H9 (cell line): ENCODE data around the gene CHGA. TPM values are rescaled to one million over a fixed set of nuclear protein-coding genes. Genes with fewer than 3 reads are reported as not detected.

Experiments used
- DNase-seq: peaks from one replicate; pipeline ENCODE4 v3.0.0-alpha.2; 2017
- H2AFZ ChIP-seq: one replicate; pipeline ENCODE4 v1.6.1; 2013; ENCODE audit warnings: mild to moderate bottlenecking, low read length, control low read depth, moderate library complexity
- H2AK5ac ChIP-seq: 2 replicates; pipeline ENCODE4 v1.6.1; 2013; ENCODE audit warnings: low read length, control low read depth, mixed read lengths; ENCODE audit not compliant: insufficient read length
- H2BK120ac ChIP-seq: one replicate; pipeline ENCODE4 v1.6.1; 2013; ENCODE audit warnings: low read depth, mild to moderate bottlenecking, low read length, control low read depth, inconsistent platforms; ENCODE audit not compliant: poor library complexity, severe bottlenecking
- H2BK12ac ChIP-seq: 2 replicates; pipeline ENCODE4 v1.6.1; 2013; ENCODE audit warnings: low read length, control low read depth, mixed read lengths, low read depth; ENCODE audit not compliant: insufficient read length
- H2BK15ac ChIP-seq: 2 replicates; pipeline ENCODE4 v1.6.1; 2013; ENCODE audit warnings: low read depth, low read length, control low read depth
- H2BK20ac ChIP-seq: one replicate; pipeline ENCODE4 v1.6.1; 2013; ENCODE audit warnings: low read depth, mild to moderate bottlenecking, low read length, control low read depth, inconsistent platforms; ENCODE audit not compliant: poor library complexity, severe bottlenecking
- H2BK5ac ChIP-seq: 2 replicates; pipeline ENCODE4 v1.6.1; 2013; ENCODE audit warnings: low read length, control low read depth, mixed read lengths; ENCODE audit not compliant: insufficient read length
- H3K14ac ChIP-seq: 2 replicates; pipeline ENCODE4 v1.6.1; 2013; ENCODE audit warnings: low read length, control low read depth; ENCODE audit not compliant: insufficient read depth
- H3K18ac ChIP-seq: 2 replicates; pipeline ENCODE4 v1.6.1; 2013; ENCODE audit warnings: low read depth, mild to moderate bottlenecking, mixed read lengths, low read length, control low read depth; ENCODE audit not compliant: insufficient read length
- H3K23ac ChIP-seq: 2 replicates; pipeline ENCODE4 v1.6.1; 2013; ENCODE audit warnings: low read length, control low read depth, mixed read lengths, low read depth; ENCODE audit not compliant: insufficient read length
- H3K23me2 ChIP-seq: 2 replicates; pipeline ENCODE4 v1.6.1; 2013; ENCODE audit warnings: low read depth, mild to moderate bottlenecking, mixed read lengths, low read length, control low read depth; ENCODE audit not compliant: insufficient read length, poor library complexity, severe bottlenecking
- H3K27ac ChIP-seq: 2 replicates; pipeline ENCODE4 v1.5.1; 2013; ENCODE audit warnings: low read length, control low read depth, mixed read lengths, low read depth; ENCODE audit not compliant: insufficient read length
- H3K27me3 ChIP-seq: 2 replicates; pipeline ENCODE4 v1.6.1; 2013; ENCODE audit warnings: low read length, control low read depth, inconsistent platforms; ENCODE audit not compliant: insufficient read depth
- H3K4ac ChIP-seq: 2 replicates; pipeline ENCODE4 v1.6.1; 2013; ENCODE audit warnings: low read depth, mild to moderate bottlenecking, control low read depth, inconsistent platforms, low read length, moderate library complexity
- H3K4me1 ChIP-seq: 2 replicates; pipeline ENCODE4 v1.6.1; 2013; ENCODE audit warnings: low read length, control low read depth, inconsistent platforms; ENCODE audit not compliant: insufficient read depth
- H3K4me2 ChIP-seq: 2 replicates; pipeline ENCODE4 v1.6.1; 2013; ENCODE audit warnings: low read length, control low read depth, mixed read lengths; ENCODE audit not compliant: insufficient read length, insufficient read depth
- H3K56ac ChIP-seq: 2 replicates; pipeline ENCODE4 v1.6.1; 2013; ENCODE audit warnings: low read depth, mild to moderate bottlenecking, mixed read lengths, low read length, control low read depth; ENCODE audit not compliant: insufficient read length
- H3K79me1 ChIP-seq: 2 replicates; pipeline ENCODE4 v1.6.1; 2013; ENCODE audit warnings: low read depth, mild to moderate bottlenecking, moderate library complexity, low read length, control low read depth, inconsistent platforms; ENCODE audit not compliant: insufficient read depth, poor library complexity, severe bottlenecking
- H3K79me2 ChIP-seq: 2 replicates; pipeline ENCODE4 v1.6.1; 2013; ENCODE audit warnings: low read length, control low read depth, inconsistent platforms; ENCODE audit not compliant: insufficient read depth
- H3K9ac ChIP-seq: 2 replicates; pipeline ENCODE4 v1.6.1; 2013; ENCODE audit warnings: low read length, control low read depth, mixed read lengths; ENCODE audit not compliant: insufficient read length; ENCODE audit errors: extremely low read depth
- H3K9me3 ChIP-seq: one replicate; pipeline ENCODE4 v1.6.1; 2013; ENCODE audit warnings: low read depth, low read length, inconsistent platforms; ENCODE audit not compliant: control insufficient read depth
- H3T11ph ChIP-seq: one replicate; pipeline ENCODE4 v1.6.1; 2013; ENCODE audit warnings: mild to moderate bottlenecking, low read length, control low read depth, inconsistent platforms
- H4K20me1 ChIP-seq: one replicate; pipeline ENCODE4 v1.6.1; 2013; ENCODE audit not compliant: control insufficient read depth, insufficient read length, insufficient read depth
- H4K5ac ChIP-seq: 2 replicates; pipeline ENCODE4 v1.6.1; 2013; ENCODE audit warnings: low read depth, mild to moderate bottlenecking, mixed read lengths, low read length, control low read depth; ENCODE audit not compliant: insufficient read length
- H4K8ac ChIP-seq: replicated peaks from 2 replicates; pipeline ENCODE4 v1.6.1; 2013; ENCODE audit warnings: low read length, control low read depth, mixed read lengths, low read depth; ENCODE audit not compliant: insufficient read length
- H4K91ac ChIP-seq: 2 replicates; pipeline ENCODE4 v1.6.1; 2013; ENCODE audit warnings: low read depth, mild to moderate bottlenecking, moderate library complexity, mixed read lengths, low read length, control low read depth; ENCODE audit not compliant: insufficient read length
- H3K27ac Mint-ChIP-seq, 3 experiments: 2 replicates in 2 of 3; 3 replicates in 1 of 3; pipeline ENCODE4 v1.8.0; 2020 to 2021; ENCODE audit warnings: mixed read lengths in 3 of 3, mild to moderate bottlenecking in 1 of 3, moderate library complexity in 1 of 3
- H3K27me3 Mint-ChIP-seq: 2 replicates; pipeline ENCODE4 v1.8.0; 2021; ENCODE audit warnings: low read depth, mild to moderate bottlenecking, moderate library complexity, mixed read lengths
- H3K36me3 Mint-ChIP-seq, 3 experiments: 2 replicates in 2 of 3; 3 replicates in 1 of 3; pipeline ENCODE4 v1.8.0; 2020 to 2021; ENCODE audit warnings: low read depth in 3 of 3, mixed read lengths in 3 of 3; ENCODE audit not compliant: insufficient read depth in 1 of 3
- H3K4me1 Mint-ChIP-seq, 2 experiments: 2 replicates each; pipeline ENCODE4 v1.8.0; 2020; ENCODE audit warnings: mixed read lengths in 2 of 2
- H3K4me3 Mint-ChIP-seq, 2 experiments: 2 replicates in 1 of 2; 3 replicates in 1 of 2; pipeline ENCODE4 v1.8.0; 2020 to 2021; ENCODE audit warnings: mild to moderate bottlenecking in 2 of 2, mixed read lengths in 2 of 2, moderate library complexity in 1 of 2
- H3K9me3 Mint-ChIP-seq, 2 experiments: 2 replicates in 1 of 2; 3 replicates in 1 of 2; pipeline ENCODE4 v1.8.0; 2020; ENCODE audit warnings: mild to moderate bottlenecking in 2 of 2, mixed read lengths in 2 of 2, moderate library complexity in 1 of 2
- CTCF ChIP-seq: fragments of 200-600 bp; sonication (generic); conservative IDR thresholded peaks from 3 replicates; pipeline ENCODE4 v1.8.0; 2021; ENCODE audit warnings: antibody characterized with exemption, mild to moderate bottlenecking
- WGBS: extraction: QIAGEN DNeasy Blood & Tissue Kit; methylation state at CpG from one replicate; pipeline ENCODE4 v1.1.7; 2013; ENCODE audit warnings: missing lambda C conversion rate, low lambda C conversion rate, mixed read lengths; ENCODE audit not compliant: insufficient read length; ENCODE audit errors: extremely low coverage; 5-methylcytosine and 5-hydroxymethylcytosine counted together
- total RNA-seq: library from RNA; stranded (reverse); gene quantifications from 2 replicates; pipeline ENCODE4 v1.2.1, GENCODE V29; 2021

CHGA gene
- total RNA-seq, 1 experiment from 2014 or later: 6.7 TPM

GRCh38 chr14:92959189-92959531 is 36.2 kb downstream of the CHGA start:
- Histone ChIP-seq H3K14ac (no peak overlapping the region), H3T11ph (no peak overlapping the region), H3K27ac (no peak overlapping the region), H4K5ac (no peak overlapping the region), H3K79me1 (no peaks in the 10 kb centered on the region), H3K9me3 (no peaks in the 10 kb centered on the region), H3K23me2 (no peaks in the 10 kb centered on the region), H2BK120ac (no peak overlapping the region), H3K4me2 (no peak overlapping the region), H2AFZ (no peak overlapping the region), H2BK5ac (no peak overlapping the region), H4K20me1 (no peaks in the 10 kb centered on the region), H3K4me1 (no peaks in the 10 kb centered on the region), H2BK15ac (no peak overlapping the region), H3K4ac (no peak overlapping the region), H3K18ac (no peak overlapping the region), H2AK5ac (no peak overlapping the region), H2BK20ac (no peak overlapping the region), H3K9ac (no peak overlapping the region), H3K79me2 (no peaks in the 10 kb centered on the region), H4K91ac (no peak overlapping the region), H3K23ac (no peak overlapping the region), H2BK12ac (no peak overlapping the region), H3K56ac (no peak overlapping the region), H3K27me3 (no peaks in the 10 kb centered on the region), H4K8ac (no peak overlapping the region)
- DNase-seq: no peak
- peaks cover 23% of the 10 kb centered on the region in 2 experiments for H3K4me1 Mint-ChIP-seq
- WGBS: no CpG with 5 or more reads among the region's 10 CpGs
- no peaks in the 10 kb centered on the region for H3K27me3 Mint-ChIP-seq
- H3K9me3 Mint-ChIP-seq: no peaks in the 10 kb centered on the region
- no peak overlapping the region for H3K27ac Mint-ChIP-seq
- H3K36me3 Mint-ChIP-seq: peaks cover 13 to 30% (median 27%) of the 10 kb centered on the region in 3 experiments; a peak in 6 of 7 replicates
- no peak for TF ChIP-seq CTCF
- H3K4me3 Mint-ChIP-seq: no peak overlapping the region
